Breast epithelium (tissue), 3 donors: ENCODE measurements around the gene MCAM.

Source experiments
- POLR2A ChIP-seq: fragments of 450-650 bp; IDR thresholded peaks from one replicate; pipeline ENCODE4 v1.6.1; 2016; ENCODE audit warnings: antibody characterized with exemption, mild to moderate bottlenecking, moderate library complexity
- POLR2AphosphoS5 ChIP-seq, 3 donors: sonication (generic); formaldehyde crosslinking; IDR thresholded peaks; one replicate each; pipeline ENCODE4 v1.6.1; 2017; ENCODE audit warnings: antibody characterized with exemption in 3 of 3
- TF ChIP-seq, protein P1 (sequence below), 3 donors: fragments of 450-650 bp; IDR thresholded peaks; one replicate each; pipeline ENCODE4 v1.5.1; 2016 to 2017; ENCODE audit warnings: antibody characterized with exemption in 3 of 3, mild to moderate bottlenecking in 3 of 3, moderate library complexity in 3 of 3

- TF ChIP-seq POLR2AphosphoS5 (IDR thresholded peaks at IDR 0.05), result no peak
- TF ChIP-seq, protein P1, sequence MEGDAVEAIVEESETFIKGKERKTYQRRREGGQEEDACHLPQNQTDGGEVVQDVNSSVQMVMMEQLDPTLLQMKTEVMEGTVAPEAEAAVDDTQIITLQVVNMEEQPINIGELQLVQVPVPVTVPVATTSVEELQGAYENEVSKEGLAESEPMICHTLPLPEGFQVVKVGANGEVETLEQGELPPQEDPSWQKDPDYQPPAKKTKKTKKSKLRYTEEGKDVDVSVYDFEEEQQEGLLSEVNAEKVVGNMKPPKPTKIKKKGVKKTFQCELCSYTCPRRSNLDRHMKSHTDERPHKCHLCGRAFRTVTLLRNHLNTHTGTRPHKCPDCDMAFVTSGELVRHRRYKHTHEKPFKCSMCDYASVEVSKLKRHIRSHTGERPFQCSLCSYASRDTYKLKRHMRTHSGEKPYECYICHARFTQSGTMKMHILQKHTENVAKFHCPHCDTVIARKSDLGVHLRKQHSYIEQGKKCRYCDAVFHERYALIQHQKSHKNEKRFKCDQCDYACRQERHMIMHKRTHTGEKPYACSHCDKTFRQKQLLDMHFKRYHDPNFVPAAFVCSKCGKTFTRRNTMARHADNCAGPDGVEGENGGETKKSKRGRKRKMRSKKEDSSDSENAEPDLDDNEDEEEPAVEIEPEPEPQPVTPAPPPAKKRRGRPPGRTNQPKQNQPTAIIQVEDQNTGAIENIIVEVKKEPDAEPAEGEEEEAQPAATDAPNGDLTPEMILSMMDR (IDR thresholded peaks at IDR 0.05), result no peak
- TF ChIP-seq POLR2A, result no peak
These were observed 46.3 kb upstream of the MCAM start for GRCh38 chr11:119363081-119363850.
